C4-2B (cell line): ENCODE results near the gene KCNQ1.

Experiments
- ZFX ChIP-seq: fragments of 450-650 bp; IDR thresholded peaks from 2 replicates; pipeline ENCODE4 v1.6.1; 2017
- TF ChIP-seq, protein P1 (sequence below): fragments of 450-650 bp; conservative IDR thresholded peaks from 2 replicates; pipeline ENCODE4 v1.5.1; 2017; ENCODE audit warnings: mild to moderate bottlenecking

DNA sequence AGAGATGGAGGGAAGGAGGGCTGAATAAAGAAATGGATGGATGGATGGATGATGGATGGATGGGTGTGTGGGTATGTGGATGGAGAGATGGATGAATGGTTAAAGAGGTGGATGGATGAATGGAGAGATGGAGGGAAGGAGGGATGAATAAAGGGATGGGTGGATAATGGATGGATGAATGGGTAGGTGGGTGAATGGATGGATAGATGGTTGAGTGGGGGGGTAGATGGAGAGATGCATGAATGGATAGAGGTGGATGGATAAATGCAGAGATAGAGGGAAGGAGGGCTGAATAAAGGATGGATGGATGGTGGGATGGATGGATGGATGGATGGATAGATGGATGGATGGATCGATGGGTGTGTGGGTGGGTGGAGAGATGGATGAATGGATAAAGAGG lies 369.2 kb downstream of the KCNQ1 start:
- TF ChIP-seq, protein P1, sequence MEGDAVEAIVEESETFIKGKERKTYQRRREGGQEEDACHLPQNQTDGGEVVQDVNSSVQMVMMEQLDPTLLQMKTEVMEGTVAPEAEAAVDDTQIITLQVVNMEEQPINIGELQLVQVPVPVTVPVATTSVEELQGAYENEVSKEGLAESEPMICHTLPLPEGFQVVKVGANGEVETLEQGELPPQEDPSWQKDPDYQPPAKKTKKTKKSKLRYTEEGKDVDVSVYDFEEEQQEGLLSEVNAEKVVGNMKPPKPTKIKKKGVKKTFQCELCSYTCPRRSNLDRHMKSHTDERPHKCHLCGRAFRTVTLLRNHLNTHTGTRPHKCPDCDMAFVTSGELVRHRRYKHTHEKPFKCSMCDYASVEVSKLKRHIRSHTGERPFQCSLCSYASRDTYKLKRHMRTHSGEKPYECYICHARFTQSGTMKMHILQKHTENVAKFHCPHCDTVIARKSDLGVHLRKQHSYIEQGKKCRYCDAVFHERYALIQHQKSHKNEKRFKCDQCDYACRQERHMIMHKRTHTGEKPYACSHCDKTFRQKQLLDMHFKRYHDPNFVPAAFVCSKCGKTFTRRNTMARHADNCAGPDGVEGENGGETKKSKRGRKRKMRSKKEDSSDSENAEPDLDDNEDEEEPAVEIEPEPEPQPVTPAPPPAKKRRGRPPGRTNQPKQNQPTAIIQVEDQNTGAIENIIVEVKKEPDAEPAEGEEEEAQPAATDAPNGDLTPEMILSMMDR = no peak
- no peak for TF ChIP-seq ZFX
